SK-N-MC (cell line): ENCODE data around the gene CDC16.

Experiments used
- DNase-seq: peaks from one replicate; pipeline ENCODE4 v3.0.0-alpha.2; 2011; ENCODE audit warnings: low read depth, low spot score
- H3K27ac ChIP-seq: fragments of 200-600 bp; sonication (generic); 2 replicates; pipeline ENCODE4 v1.5.1; 2016; ENCODE audit warnings: mixed run types
- H3K36me3 ChIP-seq: fragments of 200-600 bp; sonication (generic); 2 replicates; pipeline ENCODE4 v1.6.1; 2017; ENCODE audit warnings: antibody characterized with exemption, low read length, mixed read lengths; ENCODE audit not compliant: insufficient read depth
- H3K4me3 ChIP-seq: fragments of 200-600 bp; sonication (generic); 2 replicates; pipeline ENCODE4 v1.5.1; 2016
- H3K9ac ChIP-seq: fragments of 200-600 bp; sonication (generic); 2 replicates; pipeline ENCODE4 v1.8.0; 2017; ENCODE audit warnings: mixed run types, mixed read lengths; ENCODE audit not compliant: insufficient read length
- H3K9me3 ChIP-seq: fragments of 200-600 bp; sonication (generic); 2 replicates; pipeline ENCODE4 v1.6.1; 2017; ENCODE audit warnings: low read depth, mild to moderate bottlenecking, antibody characterized with exemption, low read length, moderate library complexity, mixed read lengths
- EZH2 ChIP-seq: fragments of 200-600 bp; sonication (generic); IDR thresholded peaks from one replicate; pipeline ENCODE4 v1.6.1; 2017; ENCODE audit warnings: antibody characterized with exemption
- FOXP2 ChIP-seq: optimal IDR thresholded peaks from 2 replicates; pipeline ENCODE3; 2011; ENCODE audit warnings: mild to moderate bottlenecking, moderate library complexity; ENCODE audit not compliant: insufficient read depth; ENCODE audit errors: extremely low read length, control extremely low read depth
- POLR2AphosphoS5 ChIP-seq: IDR thresholded peaks from 2 replicates; pipeline ENCODE4 v1.6.1; 2012; ENCODE audit warnings: mild to moderate bottlenecking, low read depth, low read length, borderline replicate concordance

Gene CDC16

GRCh38 chr13:114202581-114202980 lies 32.1 kb upstream of the CDC16 start:
- Histone ChIP-seq H3K4me3 (no peak overlapping the region), H3K36me3 (no peaks in the 10 kb centered on the region), H3K9me3 (no peaks in the 10 kb centered on the region), H3K9ac (no peak overlapping the region), H3K27ac (no peak overlapping the region)
- TF ChIP-seq EZH2: no peak
- no peak for DNase-seq

- TF ChIP-seq EZH2: no peak
- TF ChIP-seq FOXP2: no peak
- TF ChIP-seq POLR2AphosphoS5: no peak
- Histone ChIP-seq H3K27ac (no peak overlapping the region), H3K9me3 (no peaks in the 10 kb centered on the region), H3K9ac (no peak overlapping the region), H3K36me3 (no peaks in the 10 kb centered on the region), H3K4me3 (no peak overlapping the region)
- no peak for DNase-seq
Observed at GRCh38 chr13:114203536-114203935, 31.2 kb upstream of the CDC16 start.

DNA sequence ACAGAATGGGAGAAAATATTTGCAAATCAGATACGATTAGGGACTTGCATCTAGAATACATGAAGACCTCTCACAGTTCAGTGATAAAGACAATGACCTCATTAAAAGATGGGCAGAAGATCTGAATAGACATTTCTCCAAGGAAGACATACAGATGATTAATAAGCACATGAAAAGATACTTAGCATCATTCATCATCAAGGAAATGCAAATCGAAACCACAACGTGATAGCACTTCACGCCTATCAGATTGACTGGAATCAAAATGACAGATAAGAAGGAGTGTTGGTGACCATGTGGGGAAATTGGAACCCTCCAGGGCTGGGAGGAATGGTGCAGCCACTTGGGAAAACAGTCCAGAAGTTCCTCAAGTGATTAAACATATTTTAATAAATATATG lies 29.8 kb upstream of the CDC16 start:
- H3K4me3 ChIP-seq: no peak overlapping the region
- no peaks in the 10 kb centered on the region for H3K9me3 ChIP-seq
- TF ChIP-seq POLR2AphosphoS5: no peak
- TF ChIP-seq EZH2: no peak
- TF ChIP-seq FOXP2: no peak
- no peak overlapping the region for H3K27ac ChIP-seq
- H3K36me3 ChIP-seq: no peaks in the 10 kb centered on the region
- no peak overlapping the region for H3K9ac ChIP-seq
- DNase-seq: no peak

GRCh38 chr13:114208134-114208533 lies 26.6 kb upstream of the CDC16 start:
- no peaks in the 10 kb centered on the region for H3K9me3 ChIP-seq
- no peak for TF ChIP-seq POLR2AphosphoS5
- TF ChIP-seq FOXP2: no peak
- no peak for TF ChIP-seq EZH2
- H3K4me3 ChIP-seq: no peak overlapping the region

DNA sequence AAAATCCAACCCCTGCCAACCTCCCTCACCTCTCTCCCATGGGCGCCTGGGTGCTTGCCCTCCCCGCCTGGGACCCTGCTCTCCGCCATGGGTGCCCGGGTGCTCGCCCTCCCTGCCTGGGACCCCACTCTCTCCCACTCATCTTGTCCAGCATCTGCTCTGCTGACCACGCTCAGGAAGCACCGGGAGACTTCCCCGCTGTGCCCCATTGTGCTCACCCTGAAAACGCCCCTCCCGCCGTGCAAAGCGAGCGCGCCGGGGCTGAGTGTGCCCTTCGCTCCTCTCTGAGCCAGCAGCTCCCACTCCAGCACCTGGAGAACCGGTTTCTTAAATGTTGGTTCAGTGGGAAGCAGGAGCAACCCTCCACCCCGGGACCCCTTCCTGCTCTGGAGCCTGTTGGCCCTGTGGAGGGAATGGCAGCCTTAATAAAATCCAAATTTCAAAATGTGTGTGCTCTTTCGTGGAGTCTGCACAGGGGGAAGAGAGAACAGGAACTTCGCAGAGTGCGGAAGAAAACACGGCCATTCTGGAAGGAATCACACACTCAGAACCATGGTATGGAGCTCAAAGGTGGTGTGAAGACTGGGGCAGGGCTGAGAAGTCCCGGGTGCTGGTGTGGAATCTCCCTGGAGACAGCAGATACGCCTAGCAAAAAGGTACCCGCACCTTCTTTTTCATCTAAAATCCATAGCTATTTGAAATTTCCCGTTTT lies 23.1 kb upstream of the CDC16 start:
- H3K27ac ChIP-seq: no peak overlapping the region
- TF ChIP-seq POLR2AphosphoS5 (no peak), FOXP2 (no peak), EZH2 (no peak)
- DNase-seq: no peak

More at GRCh38 chr13:114208134-114208533, 26.6 kb upstream of the CDC16 start:
- DNase-seq: no peak
- no peak overlapping the region for H3K27ac ChIP-seq
- no peak overlapping the region for H3K9ac ChIP-seq
- no peaks in the 10 kb centered on the region for H3K36me3 ChIP-seq

GRCh38 chr13:114212158-114212495 lies 22.6 kb upstream of the CDC16 start:
- DNase-seq: no peak
- no peak for TF ChIP-seq EZH2
- no peak for TF ChIP-seq POLR2AphosphoS5
- no peak for TF ChIP-seq FOXP2
- no peaks in the 10 kb centered on the region for H3K36me3 ChIP-seq
- H3K27ac ChIP-seq: no peak overlapping the region
- no peaks in the 10 kb centered on the region for H3K9me3 ChIP-seq
- H3K9ac ChIP-seq: no peak overlapping the region
- H3K4me3 ChIP-seq: no peak overlapping the region

More for the DNA sequence above, 23.1 kb upstream of the CDC16 start:
- Histone ChIP-seq H3K9ac (no peak overlapping the region), H3K36me3 (no peaks in the 10 kb centered on the region), H3K9me3 (no peaks in the 10 kb centered on the region), H3K4me3 (no peak overlapping the region)

GRCh38 chr13:114213980-114214379 lies 20.7 kb upstream of the CDC16 start:
- DNase-seq: no peak
- Histone ChIP-seq H3K36me3 (no peaks in the 10 kb centered on the region), H3K27ac (no peak overlapping the region), H3K9me3 (no peaks in the 10 kb centered on the region), H3K9ac (no peak overlapping the region), H3K4me3 (no peak overlapping the region)
- TF ChIP-seq POLR2AphosphoS5 (no peak), EZH2 (no peak), FOXP2 (no peak)

DNA sequence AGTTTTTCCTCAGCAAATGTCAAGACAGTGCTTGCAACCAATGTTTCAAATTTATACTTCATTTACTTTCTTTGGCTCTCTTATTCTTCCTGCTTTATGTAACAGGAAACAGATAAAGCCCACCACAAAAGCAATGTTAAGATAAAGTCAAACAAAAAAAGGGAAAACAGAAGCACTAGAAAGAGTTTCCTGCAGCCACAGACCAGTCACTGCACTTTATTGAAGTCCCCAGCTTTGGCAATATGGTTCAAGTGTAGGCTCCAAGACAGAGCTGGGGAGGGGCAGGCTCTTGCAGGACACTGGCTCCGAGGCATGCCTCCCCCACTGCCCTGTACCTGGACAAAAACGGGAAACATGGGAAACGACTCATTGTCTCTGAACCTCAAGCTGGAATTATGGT lies 15.3 kb upstream of the CDC16 start:
- Histone ChIP-seq H3K9me3 (no peaks in the 10 kb centered on the region), H3K4me3 (no peak overlapping the region), H3K9ac (no peak overlapping the region), H3K27ac (no peak overlapping the region), H3K36me3 (no peaks in the 10 kb centered on the region)
- no peak for DNase-seq
- TF ChIP-seq EZH2 (no peak), POLR2AphosphoS5 (no peak), FOXP2 (no peak)

DNA sequence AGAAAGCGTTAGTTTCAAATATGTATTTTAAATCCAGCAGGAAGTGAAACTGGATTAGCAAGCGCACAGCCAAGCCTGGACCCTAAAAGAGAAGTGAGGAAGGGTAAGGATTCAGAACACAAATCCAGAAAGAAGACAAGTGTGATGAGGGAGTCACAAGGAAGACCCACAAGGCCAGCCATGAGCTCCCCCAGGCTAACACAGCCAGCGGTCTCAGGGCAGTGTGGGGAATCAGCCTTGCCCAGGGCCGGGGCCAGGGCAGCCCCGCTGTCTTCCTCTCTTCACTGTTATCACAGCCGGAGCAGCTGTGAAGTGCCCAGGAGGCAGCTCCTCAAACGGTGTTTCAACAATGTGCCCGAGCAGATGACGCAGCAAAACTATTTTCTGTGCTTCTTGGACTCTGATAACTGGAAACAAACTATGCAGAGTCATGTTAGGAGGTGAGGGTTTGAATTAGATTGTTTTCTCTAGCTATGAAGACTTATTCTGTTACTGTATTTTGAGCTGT lies 12.2 kb upstream of the CDC16 start:
- Histone ChIP-seq H3K27ac (no peak overlapping the region), H3K36me3 (no peaks in the 10 kb centered on the region), H3K9me3 (no peaks in the 10 kb centered on the region), H3K4me3 (no peak overlapping the region), H3K9ac (no peak overlapping the region)
- TF ChIP-seq FOXP2: no peak
- no peak for TF ChIP-seq EZH2
- TF ChIP-seq POLR2AphosphoS5: no peak
- DNase-seq: no peak
